Endometrial microvascular endothelial cells (primary cell): ENCODE measurements around the gene WRAP73. TPM values are rescaled to one million over a fixed set of nuclear protein-coding genes. Genes with fewer than 3 reads are reported as not detected.

Experiments used
- in situ Hi-C: cut with HindIII; loops from 2 replicates; pipeline ENCODE4 v1.10.0; 2017; ENCODE audit warnings: low sequenced_read_pairs, low pct_unique_long_range_greater_than_20kb; ENCODE audit errors: inconsistent ontology term
- total RNA-seq: library from RNA; depleted of rRNA; stranded (reverse); fragments of >200 nt; gene quantifications from one replicate; pipeline ENCODE4 v1.2.3, GENCODE V29; 2015; ENCODE audit errors: inconsistent ontology term

WRAP73 gene
- total RNA-seq, 1 donor from 2014 or later, result 26.4 TPM

DNA sequence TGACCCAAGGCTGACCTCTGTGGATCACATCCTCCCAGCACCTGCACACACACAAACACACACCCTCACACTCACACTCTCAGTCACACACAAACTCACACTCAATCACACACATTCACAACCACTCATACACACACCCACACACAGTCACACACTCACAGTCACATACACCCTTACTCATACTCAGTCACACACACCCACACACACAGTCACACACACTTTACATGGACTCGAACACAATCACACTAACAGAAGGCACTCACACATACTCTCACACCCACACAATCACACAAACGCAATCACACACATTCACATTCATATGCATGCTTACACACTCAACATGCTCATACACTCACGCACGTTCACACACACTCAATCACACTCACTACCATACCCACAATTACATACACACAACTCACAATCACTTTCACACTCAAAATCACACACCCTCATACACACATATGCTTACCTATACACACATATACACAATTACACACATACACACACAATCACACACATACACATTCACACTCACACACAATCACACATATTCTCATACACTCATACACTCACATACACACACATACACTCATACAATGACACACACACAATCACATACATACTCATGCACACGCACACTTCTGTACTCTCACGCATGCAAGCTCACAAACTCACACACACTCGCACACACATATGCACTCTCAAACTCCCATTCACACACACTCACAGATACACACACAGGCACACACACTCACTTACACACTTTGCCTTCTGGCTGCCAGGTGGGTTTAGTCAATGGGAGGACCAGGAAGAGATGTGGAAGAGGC lies 44.7 kb downstream of the WRAP73 start:
- in situ Hi-C loops, result no loop called here

DNA sequence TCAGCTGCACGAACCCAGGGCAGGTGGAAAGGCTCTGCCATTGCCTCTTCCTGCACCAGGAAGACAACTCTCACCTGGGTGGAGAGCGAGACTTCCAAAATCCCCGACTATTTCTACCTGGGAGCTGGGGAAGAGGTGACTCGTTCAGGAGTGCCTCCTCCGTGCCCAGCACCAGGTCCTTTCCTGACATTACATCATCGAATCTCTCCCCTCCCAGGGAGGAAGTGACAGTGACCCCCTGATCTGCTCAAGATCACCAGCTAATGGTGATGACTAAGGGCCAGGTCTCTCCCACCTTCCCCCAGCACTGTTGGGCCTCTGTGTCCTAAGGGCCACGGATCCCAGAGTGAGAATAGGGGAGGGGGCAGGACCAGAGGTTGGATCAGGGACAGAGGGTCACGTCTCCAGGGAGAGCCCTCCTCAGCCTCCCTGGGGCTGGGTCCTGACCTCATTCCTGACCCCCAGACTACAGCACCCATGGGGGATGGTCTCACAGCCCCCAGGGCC lies 45.4 kb downstream of the WRAP73 start:
- in situ Hi-C loops, result no loop called here

DNA sequence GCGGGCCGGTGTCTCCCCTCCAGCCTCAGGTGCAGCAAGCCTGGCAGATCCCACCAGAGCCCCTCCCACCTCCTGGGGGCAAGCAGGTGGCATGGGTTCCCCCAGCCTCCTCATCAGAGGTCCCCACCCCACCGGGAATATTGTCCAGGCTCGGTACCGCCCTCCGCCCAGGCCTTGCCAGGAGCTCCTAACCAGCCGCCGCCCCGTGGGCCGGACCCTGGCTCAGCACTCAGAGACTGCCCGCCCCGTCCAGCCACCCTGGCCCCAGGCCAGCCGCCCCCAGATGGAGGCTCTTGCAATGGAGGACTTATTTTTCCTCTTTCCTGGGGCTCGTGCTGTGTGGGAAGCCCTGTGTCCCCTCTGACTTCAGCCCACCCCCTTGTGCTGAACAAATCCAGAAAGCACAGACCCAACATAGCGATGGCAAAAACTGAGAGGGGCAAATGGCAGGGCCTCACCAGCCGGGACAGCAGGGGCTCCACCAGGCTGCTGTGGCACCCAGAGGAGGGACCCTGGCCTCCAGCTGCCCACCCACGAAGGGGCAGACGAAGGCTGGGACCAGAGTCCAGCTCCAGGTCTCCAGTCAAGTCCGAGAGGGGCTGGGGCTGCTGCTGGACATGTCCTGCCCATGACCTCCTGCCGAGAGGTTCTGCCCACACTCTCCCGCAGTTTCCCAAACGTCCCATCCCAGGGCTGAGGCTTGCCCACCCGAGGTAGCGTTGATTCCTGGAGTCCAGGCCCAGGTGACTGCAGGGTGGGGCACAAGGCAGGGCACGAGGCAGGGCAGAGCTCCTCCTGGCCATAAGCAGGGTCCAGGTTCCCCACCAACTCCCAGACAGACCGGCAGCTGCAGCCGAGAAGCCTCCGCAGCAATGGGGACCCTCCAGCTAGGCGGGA lies 46.1 kb downstream of the WRAP73 start:
- in situ Hi-C loops, result no loop called here

DNA sequence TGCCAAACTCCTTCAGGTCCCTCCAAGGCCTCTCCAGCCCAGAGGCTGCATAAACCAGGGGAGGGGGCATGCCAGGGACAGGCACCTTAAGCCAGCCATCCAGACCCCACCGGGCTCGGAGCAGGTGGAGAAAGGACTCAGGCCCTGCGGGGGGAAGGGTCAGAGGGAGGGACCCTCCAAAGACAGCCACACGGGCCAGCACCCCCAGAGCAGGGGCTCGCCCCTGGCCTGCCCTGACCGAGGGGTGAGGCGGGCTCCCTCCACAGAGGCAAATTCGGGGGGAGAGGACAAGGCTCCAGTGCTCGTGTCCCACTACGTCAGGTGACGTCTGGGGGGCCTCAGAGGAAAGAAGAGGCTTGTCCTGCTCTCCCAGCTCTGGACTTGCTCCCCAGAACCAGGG lies 46.7 kb downstream of the WRAP73 start:
- in situ Hi-C loops, result no loop called here

DNA sequence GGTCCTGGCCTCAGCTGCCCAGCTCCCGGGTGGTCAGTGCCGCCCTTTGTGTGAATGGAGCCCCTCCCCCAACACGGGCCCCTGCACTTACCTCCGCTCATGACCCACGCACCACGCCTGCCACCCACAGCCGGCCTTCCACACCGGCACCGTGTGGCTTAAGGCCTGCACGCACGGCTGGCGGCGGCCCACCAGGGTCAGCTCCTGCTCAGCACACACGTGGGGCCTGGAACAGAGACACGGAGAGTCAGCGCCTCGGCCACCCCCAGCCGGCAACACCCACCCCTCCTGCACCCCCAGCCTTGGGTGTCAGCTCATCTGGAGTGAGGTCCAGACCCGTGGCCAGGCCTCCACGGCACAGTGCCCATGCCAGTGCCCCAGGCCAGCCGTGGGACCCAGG lies 47.5 kb downstream of the WRAP73 start:
- in situ Hi-C loops, result no loop called here

DNA sequence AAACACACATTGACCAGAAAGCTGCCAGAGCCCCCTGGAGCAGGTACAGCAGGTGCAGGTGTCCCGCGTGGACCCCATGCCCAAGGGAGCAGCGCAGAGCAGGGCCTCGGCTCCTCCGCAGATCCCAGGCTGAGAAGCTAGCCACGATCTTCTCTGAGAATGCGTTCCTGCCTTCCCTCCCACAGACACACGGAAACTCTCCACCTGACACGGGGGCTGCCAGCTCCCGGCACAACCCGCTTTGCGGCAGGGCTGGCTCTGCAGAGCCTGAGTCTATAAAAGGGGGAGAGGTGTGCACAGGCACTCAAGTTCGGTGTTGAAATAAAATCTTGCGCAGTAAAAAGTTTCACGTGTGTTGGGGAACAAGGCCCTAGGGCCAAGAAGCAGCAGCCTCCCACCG lies 48.2 kb downstream of the WRAP73 start:
- in situ Hi-C loops, result no loop called here

DNA sequence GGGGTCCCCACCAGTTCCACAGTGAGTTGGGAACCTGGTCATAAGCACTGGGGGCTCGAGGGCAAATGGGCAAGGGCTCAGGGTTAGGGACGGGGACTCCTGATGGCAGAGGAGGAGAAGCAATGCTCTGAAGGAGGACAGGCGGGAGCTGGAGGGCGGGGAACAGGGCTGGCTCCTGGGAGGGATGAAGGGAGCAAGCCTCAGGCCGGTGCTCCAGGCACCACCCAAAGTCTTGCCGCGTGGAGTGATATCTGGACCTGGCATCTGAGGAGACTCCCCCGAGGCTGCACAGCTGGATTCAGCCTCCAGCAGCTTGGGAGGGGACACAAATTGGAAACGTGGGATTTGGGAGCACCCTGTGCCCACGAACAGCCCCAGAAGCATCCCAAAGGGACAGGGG lies 49.5 kb downstream of the WRAP73 start:
- in situ Hi-C loops, result no loop called here

DNA sequence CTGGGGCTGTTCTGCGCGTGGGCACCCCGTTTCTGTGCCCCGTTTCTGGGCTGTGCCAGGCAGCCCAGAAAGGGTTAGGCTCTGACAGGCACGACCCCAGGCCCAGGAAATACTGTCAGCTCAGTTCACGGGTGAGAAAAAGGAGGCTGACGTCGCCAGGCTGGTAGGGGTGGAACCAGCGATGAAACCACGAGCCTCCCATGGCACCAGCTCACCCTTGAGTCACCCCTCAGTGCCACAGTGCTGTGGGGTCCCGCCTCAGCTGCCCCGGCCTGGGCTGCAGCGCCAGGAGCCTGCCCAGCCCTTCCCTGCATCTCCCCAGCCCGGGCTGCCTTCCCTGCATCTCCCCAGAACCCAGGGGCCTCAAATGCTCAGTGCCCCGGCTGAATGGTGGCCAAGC lies 50.1 kb downstream of the WRAP73 start:
- in situ Hi-C loops, result no loop called here

DNA sequence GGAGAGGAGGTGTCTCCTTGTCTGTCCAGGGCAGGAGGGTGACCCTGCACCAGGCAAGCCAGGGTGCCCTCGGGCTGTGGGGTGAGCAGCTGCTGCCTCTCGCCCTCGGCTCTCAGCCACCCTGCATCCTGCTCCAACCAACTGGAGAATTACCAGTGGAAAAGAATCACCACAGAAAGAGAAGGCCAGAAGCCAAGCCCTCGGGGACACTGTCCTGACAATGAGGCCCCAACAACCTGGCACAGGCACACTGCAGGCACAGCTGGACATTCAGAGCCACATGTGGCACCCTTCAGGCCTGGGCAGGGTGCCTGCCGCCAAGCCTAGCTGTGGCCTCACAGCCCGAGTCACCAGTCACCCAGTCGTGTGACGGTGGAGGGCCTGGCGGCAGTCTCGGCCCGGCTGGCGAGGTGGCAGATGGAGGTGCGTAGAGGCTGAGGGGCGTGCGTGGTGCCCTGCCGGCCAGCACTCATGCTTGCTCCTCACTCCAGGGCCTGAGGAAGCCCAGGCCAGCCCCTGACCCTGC lies 50.6 kb downstream of the WRAP73 start:
- in situ Hi-C loops, result no loop called here

DNA sequence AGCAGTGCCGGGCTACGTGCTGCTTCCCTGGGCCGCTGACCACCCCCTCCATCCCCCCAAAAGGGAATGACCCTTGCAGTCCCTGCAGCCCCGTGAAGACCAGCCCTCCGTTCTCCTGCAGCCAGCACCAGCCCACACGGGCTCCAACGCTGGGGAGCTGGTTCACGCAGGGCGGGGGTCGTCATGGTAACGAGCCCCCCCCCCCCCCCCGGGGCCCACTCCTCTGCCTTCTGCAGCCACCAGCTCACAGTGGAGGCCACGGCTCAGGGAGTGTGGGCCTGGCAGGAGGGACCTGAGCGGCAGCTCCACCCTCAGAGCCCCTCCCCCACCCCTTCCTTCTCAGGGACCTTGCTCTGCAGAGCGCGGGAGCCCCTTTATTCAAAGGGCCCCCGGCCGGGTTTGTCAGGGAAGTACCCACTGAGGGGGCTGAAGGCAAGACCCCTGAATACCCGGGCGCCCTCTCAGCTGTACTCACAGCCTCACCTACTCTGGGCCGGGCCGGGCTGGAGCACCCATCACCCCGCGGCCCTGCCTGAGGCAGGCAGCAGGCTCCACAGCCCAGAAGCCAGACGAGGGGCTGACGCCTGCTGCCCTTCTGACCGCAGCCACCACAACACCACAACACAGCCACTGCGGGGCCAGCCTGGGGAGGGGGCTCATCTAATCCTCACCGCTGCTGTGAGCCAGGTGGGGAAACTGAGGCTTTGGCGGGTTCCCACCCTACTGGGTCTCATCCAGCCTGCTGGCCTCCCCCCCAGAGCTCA lies 51.2 kb downstream of the WRAP73 start:
- in situ Hi-C loops, result no loop called here

DNA sequence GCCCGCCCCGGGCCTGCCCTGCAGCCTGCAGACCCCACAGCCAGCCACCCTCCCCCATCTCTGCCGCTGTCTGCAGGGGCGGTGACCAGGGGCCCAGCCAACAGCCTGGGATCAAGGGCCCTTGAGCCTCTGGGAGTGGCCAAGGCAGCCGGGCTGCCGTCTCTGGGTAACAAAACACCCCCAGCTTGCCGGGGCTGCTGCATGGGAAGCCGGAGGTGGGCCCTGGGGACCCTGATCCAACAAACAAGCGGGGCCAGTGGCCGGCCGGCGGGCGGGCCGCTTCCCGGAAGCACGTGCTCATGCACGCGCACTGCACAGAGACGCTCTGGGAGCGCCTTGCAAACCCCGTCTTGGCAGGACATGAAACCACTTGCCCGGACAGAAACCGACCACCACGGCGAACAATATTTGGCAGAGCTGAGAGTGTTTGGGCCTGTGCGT lies 51.8 kb downstream of the WRAP73 start:
- in situ Hi-C loops, result no loop called here

DNA sequence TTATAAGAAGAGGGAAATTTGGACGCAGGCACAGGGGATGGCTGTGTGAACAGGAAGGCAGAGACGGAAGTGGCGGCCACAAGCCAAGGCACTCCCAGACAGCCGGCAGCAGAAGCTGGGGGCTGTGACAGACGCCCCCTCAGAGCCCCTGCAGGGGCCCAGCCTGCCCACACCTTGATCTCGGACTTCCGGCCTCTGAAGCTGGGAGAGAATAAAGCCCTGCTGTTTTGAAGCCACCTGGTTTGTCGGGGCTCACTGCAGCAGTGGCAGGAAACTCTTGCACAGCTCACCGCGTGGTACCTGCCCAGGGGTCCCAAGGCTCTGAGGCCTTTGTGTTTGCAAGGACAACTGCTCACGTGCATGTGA lies 52.3 kb downstream of the WRAP73 start:
- in situ Hi-C loops, result no loop called here

DNA sequence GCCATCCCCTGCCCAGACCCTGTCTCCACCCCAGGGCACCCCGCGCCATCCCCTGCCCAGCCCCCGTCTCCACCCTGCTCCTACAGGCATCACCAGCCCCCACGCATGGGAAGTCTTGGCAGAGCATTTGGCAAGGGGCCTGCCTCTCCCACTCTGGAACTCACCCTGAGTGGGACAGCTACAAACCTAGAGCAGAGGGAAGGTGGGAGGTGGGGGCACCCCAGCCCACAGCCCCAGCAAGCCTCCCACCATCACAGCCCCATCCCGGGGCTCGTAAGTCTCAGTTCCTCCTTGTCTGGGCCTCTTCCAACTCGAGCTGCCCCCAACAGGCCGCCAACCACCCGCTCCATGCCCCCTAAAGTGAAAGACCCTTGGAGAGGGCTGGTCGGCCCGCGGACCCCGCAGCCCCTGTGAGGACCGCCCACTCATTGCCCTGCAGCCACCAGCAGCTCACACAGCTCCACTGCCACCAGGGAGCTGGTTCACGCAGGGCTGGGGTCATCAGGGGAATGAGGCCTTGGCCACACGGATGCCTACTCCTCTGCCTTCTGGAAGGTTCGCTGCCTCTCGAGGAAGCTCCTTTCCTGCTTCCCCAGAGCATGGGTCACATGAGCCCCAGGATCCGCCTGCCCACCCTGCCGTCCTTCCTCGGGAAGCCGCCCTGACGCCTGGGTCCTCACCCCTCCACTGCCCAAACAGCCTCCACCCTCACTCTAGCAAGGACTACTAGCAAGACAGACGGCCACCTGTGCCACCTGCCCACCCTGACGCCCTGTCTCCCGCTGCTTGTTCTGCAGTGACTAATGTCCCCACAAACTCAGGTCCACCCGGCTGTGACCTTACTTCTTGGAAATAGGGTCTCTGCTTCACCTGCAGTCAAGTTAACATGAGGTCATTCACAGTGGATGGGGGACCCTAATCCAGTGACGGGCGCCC lies 53.0 kb downstream of the WRAP73 start:
- in situ Hi-C loops, result no loop called here

DNA sequence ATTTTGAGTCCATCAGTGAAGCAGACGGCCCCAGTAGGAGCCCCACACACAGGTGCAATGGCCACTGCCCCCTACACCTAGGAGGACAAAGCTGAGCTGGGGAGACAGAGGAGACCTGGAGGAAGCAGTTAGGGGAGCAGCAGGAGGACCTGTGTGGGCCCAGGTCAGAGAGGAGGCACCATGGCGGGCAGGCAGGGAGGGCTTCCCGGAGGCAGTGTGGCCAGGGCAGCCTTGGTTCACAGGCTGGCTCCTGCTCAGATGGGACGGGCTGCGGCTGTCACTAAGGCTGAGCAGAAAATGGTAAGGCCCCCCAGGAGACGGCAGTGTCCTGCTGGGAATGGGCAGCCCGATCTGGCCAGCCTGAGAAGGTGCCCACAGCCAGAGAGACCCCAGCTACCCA lies 54.0 kb downstream of the WRAP73 start:
- in situ Hi-C loops, result no loop called here

DNA sequence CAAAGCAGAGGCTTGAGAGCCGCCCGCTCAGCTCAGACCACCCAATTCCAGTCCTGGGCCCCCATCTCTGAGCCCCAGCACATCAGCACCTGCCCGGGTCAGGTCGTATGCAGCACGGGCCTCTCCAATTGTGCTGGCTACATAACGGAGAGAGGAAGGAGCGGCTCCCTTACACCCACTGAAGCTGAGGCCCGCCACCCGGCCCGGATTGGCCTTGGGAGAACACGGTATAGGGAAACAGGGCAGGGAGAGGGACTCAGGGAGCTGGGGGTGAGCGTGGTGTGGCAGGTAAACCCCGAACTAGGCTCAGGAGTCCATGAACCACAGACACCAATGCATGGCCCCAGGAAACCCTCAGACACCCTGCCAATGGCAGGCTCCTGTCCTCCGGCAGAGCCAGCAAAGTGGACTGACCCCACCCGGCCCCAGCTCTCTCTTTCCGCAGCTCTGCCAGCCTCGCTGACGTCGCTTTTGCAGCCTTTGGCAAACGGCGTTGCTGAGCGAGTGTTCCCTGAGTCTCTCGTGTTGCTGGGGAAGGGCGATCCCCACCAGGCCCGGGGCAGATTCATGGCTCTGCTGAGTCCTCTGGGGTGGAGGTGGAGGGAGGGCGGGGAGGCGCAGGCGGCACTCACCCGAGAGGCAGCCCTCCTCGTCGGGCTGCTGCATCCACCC lies 55.1 kb downstream of the WRAP73 start:
- in situ Hi-C loops, result no loop called here

DNA sequence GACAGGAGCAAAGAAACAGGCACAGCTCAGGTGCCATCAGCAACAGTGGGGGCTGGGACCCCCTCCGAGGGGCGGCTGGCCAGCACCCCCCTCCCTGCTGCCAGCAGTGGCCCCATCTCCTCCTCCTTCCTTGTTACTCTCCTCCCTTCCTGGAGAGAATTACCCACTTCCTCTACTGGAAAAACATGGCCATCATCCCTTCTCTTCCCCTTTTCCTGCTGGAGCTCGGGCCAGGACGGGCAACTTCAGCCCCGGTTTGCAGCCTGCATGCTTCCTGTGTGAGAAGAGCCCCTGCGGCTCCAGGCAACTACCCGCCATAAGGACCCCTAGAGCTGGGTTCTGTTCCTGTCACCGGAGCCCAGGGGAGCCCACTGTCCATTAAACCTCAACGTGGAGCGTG lies 56.2 kb downstream of the WRAP73 start:
- in situ Hi-C loops, result no loop called here

DNA sequence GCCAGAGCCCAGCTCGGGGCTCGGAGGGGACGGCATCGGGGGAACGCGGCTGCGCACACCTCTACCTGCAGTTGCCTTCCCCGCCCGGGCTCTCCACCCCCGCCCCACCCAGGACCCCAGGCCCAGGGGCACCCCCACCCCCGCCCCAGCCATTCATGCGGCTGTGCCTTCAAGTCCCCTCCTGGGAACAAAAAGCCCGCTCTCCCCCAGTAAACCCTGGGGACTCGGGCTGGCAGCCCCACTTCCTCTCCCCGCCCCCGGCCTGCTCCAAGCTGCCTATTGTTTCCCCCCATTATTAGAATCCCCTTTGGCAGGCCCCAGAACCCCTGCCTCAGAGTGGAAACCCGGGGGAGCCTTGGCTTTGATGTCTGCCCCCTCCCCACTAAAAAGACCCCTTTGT lies 56.6 kb downstream of the WRAP73 start:
- in situ Hi-C loops, result no loop called here
